GM19043 (cell line): ENCODE data around the gene ASCC3.

Source experiments
- ATAC-seq: cut with Tn5 transposase; IDR thresholded peaks from one replicate; pipeline ENCODE4 v1.9.1; 2021; ENCODE audit warnings: low read depth; ENCODE audit not compliant: unreplicated experiment

The ASCC3 gene

DNA sequence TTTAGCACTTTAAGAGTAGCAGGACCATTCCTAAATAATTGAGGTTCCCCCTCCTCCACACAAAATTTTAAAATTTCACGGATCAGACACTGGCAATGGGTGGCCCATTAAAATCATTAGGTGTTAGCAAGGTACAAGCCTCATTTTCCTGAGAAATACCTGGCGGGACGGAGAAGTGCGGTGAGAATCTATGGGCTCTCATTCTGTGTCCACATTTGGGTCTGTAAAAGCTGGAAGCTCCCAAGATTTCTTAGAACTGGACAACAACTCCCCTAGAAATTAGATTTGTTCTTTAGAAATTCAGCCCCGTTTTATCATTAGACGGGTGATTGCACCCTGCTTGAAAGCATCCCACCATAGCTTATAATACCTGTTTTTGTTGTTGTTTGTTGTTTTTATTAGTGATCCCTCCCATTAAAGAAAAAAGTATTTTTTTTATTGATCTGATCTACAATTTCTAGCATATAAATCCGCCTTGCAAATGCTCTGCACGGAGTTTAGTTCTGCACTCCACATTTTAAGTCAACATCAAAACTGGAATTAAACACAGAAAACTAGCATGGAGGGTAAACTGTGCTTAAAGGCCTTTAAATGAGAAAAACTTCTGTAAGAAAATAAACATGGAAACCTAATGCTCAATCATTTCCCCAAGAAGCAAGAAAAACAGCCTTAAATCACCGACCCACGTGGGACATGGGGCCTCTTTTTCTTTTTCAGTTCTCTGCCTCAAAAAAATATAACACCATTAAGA, 422.1 kb downstream of the ASCC3 start:
- ATAC-seq = no peak
